Fibroblast of the aortic adventitia (primary cell): ENCODE measurements around the gene APBA2. TPM values are rescaled to one million over a fixed set of nuclear protein-coding genes. Genes with fewer than 3 reads are reported as not detected.

Source experiments
- DNase-seq: peaks from one replicate; pipeline ENCODE4 v3.0.0-alpha.2; 2010; ENCODE audit warnings: low read depth
- H3K4me3 ChIP-seq: 2 replicates; pipeline ENCODE4 v1.5.1; 2011; ENCODE audit warnings: low read depth, mild to moderate bottlenecking, control low read depth, low read length, moderate library complexity
- CTCF ChIP-seq: IDR thresholded peaks from 2 replicates; pipeline ENCODE4 v1.5.1; 2011; ENCODE audit warnings: mild to moderate bottlenecking, low read length, control low read depth, inconsistent platforms; ENCODE audit not compliant: insufficient read depth
- total RNA-seq: library from RNA; depleted of rRNA; stranded (reverse); fragments of >200 nt; gene quantifications from 2 replicates; pipeline ENCODE4 v1.2.3, GENCODE V29; 2012; ENCODE audit warnings: low replicate concordance

The APBA2 gene
- total RNA-seq, 1 donor = 1.8 TPM

GRCh38 chr15:28896951-28897350 lies 11.2 kb downstream of the APBA2 start:
- H3K4me3 ChIP-seq = no peak overlapping the region
- no peak for TF ChIP-seq CTCF
- peak; percentile 57 for DNase-seq

- TF ChIP-seq CTCF = no peak
- H3K4me3 ChIP-seq = no peak overlapping the region
- no peak for DNase-seq
Observed at GRCh38 chr15:28897861-28898585, 12.2 kb downstream of the APBA2 start.

- H3K4me3 ChIP-seq = no peak overlapping the region
- DNase-seq = no peak
- TF ChIP-seq CTCF = no peak
Observed at GRCh38 chr15:28899061-28899738, 13.4 kb downstream of the APBA2 start.

GRCh38 chr15:28900041-28900891 lies 14.5 kb downstream of the APBA2 start:
- no peak overlapping the region for H3K4me3 ChIP-seq
- no peak for TF ChIP-seq CTCF
- DNase-seq = no peak

- no peak for DNase-seq
Observed at GRCh38 chr15:28900892-28901586, 15.3 kb downstream of the APBA2 start.

More at GRCh38 chr15:28900892-28901586, 15.3 kb downstream of the APBA2 start:
- no peak overlapping the region for H3K4me3 ChIP-seq
- no peak for TF ChIP-seq CTCF
